Keratinocyte (primary cell): ENCODE data around the gene MAP2K5. TPM values are rescaled to one million over a fixed set of nuclear protein-coding genes. Genes with fewer than 3 reads are reported as not detected.

ENCODE experiments used
- DNase-seq: peaks from one replicate; pipeline ENCODE4 v3.0.0-alpha.2; 2011; ENCODE audit warnings: low read depth, missing footprints, low spot score
- FAIRE-seq: peaks from 2 replicates; lab custom pipeline; 2011; peaks lifted over from hg19 to GRCh38; lab: Jason Lieb, UNC
- H2AFZ ChIP-seq: 2 replicates; pipeline ENCODE4 v1.6.0; 2012; ENCODE audit warnings: low read length, control low read depth, inconsistent platforms; ENCODE audit not compliant: control insufficient read depth
- H3K27ac ChIP-seq: 2 replicates; pipeline ENCODE4 v1.5.1; 2011; ENCODE audit warnings: low read length; ENCODE audit not compliant: control insufficient read depth, insufficient read depth
- H3K27me3 ChIP-seq: 3 replicates; pipeline ENCODE4 v1.6.0; 2011; ENCODE audit warnings: low read length; ENCODE audit not compliant: control insufficient read depth, insufficient read depth; ENCODE audit errors: extremely low read depth
- H3K36me3 ChIP-seq, 2 experiments: 2 replicates in 1 of 2; 3 replicates in 1 of 2; pipeline ENCODE4 v1.5.1; 2011; ENCODE audit warnings: low read length in 2 of 2, mild to moderate bottlenecking in 1 of 2; ENCODE audit not compliant: control insufficient read depth in 2 of 2, insufficient read depth in 2 of 2; ENCODE audit errors: extremely low read depth in 1 of 2
- H3K4me1 ChIP-seq: 3 replicates; pipeline ENCODE4 v1.5.1; 2011; ENCODE audit warnings: low read length; ENCODE audit not compliant: control insufficient read depth, insufficient read depth; ENCODE audit errors: extremely low read depth
- H3K4me2 ChIP-seq: 3 replicates; pipeline ENCODE4 v1.6.0; 2011; ENCODE audit warnings: low read depth, low read length; ENCODE audit not compliant: control insufficient read depth, insufficient read depth; ENCODE audit errors: extremely low read depth
- H3K4me3 ChIP-seq, 3 experiments: fragments of 200-600 bp in 1 of 3; sonication (generic) in 1 of 3; 2 replicates in 2 of 3; 3 replicates in 1 of 3; pipeline ENCODE4 v1.5.1; 2011 to 2016; ENCODE audit warnings: low read length in 3 of 3, mild to moderate bottlenecking in 3 of 3, control low read depth in 2 of 3, inconsistent platforms in 1 of 3, low read depth in 1 of 3, mixed read lengths in 1 of 3, mixed run types in 1 of 3, moderate library complexity in 1 of 3; ENCODE audit not compliant: control insufficient read depth in 2 of 3, insufficient read depth in 2 of 3; ENCODE audit errors: extremely low read depth in 1 of 3
- H3K79me2 ChIP-seq: 2 replicates; pipeline ENCODE4 v1.6.0; 2012; ENCODE audit warnings: low read length; ENCODE audit not compliant: control insufficient read depth, insufficient read depth
- H3K9ac ChIP-seq: 3 replicates; pipeline ENCODE4 v1.6.0; 2011; ENCODE audit warnings: low read length; ENCODE audit not compliant: control insufficient read depth, insufficient read depth; ENCODE audit errors: extremely low read depth
- H3K9me1 ChIP-seq: 3 replicates; pipeline ENCODE4 v1.6.0; 2011; ENCODE audit warnings: low read length; ENCODE audit not compliant: control insufficient read depth, insufficient read depth; ENCODE audit errors: extremely low read depth
- H3K9me3 ChIP-seq: 2 replicates; pipeline ENCODE4 v1.5.1; 2012; ENCODE audit warnings: low read depth, low read length; ENCODE audit not compliant: control insufficient read depth
- H4K20me1 ChIP-seq: 3 replicates; pipeline ENCODE4 v1.6.0; 2011; ENCODE audit warnings: low read length; ENCODE audit not compliant: control insufficient read depth, insufficient read depth; ENCODE audit errors: extremely low read depth
- CTCF ChIP-seq, 3 experiments: IDR thresholded peaks in 1 of 3; conservative IDR thresholded peaks in 1 of 3; optimal IDR thresholded peaks in 1 of 3; 2 replicates in 2 of 3; 3 replicates in 1 of 3; pipeline versions ENCODE3 to v1.5.1; 2011; ENCODE audit warnings: low read length in 3 of 3, mild to moderate bottlenecking in 3 of 3, moderate library complexity in 2 of 3, control low read depth in 1 of 3, inconsistent platforms in 1 of 3; ENCODE audit not compliant: insufficient read depth in 2 of 3; ENCODE audit errors: extremely low read depth in 1 of 3
- EZH2 ChIP-seq: IDR thresholded peaks from one replicate; pipeline ENCODE4 v1.6.1; 2012; ENCODE audit warnings: inconsistent platforms, mild to moderate bottlenecking, low read length, moderate library complexity
- dilution Hi-C: fragments of 300-500 bp; cut with MboI; formaldehyde crosslinking; loops from one replicate; pipeline ENCODE4 v1.7.0; 2020; ENCODE audit warnings: low sequenced_read_pairs; ENCODE audit not compliant: extremely low pct_ligation_motif_present
- polyA plus RNA-seq, 5 experiments: library from polyadenylated mRNA; depleted of rRNA in 3 of 5; stranded (reverse) in 3 of 5; stranded (forward) in 1 of 5; unstranded in 1 of 5; fragments of >200 nt; gene quantifications; 1 replicate in 1 of 5; 2 replicates in 3 of 5; 3 replicates in 1 of 5; pipeline versions ENCODE4 v1.2.1 to v1.2.3, GENCODE V29; 2011 to 2012; ENCODE audit warnings: missing spikeins in 2 of 5, low read depth in 1 of 5, low replicate concordance in 1 of 5

MAP2K5 gene
- polyA plus RNA-seq, 1 donor (not counting 4 experiments of a cell fraction or from before 2014, with no cell fraction given) = 3.6 TPM

DNA sequence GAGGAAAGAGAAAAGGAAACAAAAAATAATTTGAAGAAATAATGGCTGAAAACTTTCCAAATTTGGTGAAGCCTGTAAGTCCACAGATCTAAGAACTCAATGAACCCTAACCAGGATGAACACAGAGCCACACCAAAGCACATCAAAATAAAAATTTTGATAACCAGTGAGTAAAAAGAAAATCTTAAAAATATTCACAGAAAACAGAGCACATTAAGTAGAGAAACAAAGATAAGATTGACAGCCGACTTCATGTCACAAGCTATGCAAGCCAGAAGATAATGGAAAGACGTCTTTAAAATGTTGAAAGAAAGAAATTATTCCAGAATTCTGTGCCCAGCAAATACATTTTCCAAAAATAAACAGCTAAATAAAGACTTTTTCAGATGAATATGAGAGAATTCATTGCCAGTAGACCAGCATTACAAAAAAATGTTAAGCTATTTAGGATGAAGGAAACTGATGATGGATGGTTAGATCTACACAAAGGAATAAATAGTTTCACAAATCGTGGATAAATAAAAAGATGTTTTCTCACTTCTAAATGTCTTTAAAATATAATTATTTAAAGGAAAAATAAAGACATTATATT lies 142.6 kb downstream of the MAP2K5 start:
- H3K79me2 ChIP-seq = no peaks in the 10 kb centered on the region
- H3K9me3 ChIP-seq = peaks cover 3% of the 10 kb centered on the region
- H3K9ac ChIP-seq = no peak overlapping the region
- H3K36me3 ChIP-seq = no peaks in the 10 kb centered on the region
- no peaks in the 10 kb centered on the region for H3K4me1 ChIP-seq
- no peak overlapping the region for H3K27ac ChIP-seq
- H2AFZ ChIP-seq = no peak overlapping the region
- DNase-seq (no peak), FAIRE-seq (no peak)
- no peaks in the 10 kb centered on the region for H4K20me1 ChIP-seq
- no peak overlapping the region for H3K4me3 ChIP-seq
- no peaks in the 10 kb centered on the region for H3K9me1 ChIP-seq
- TF ChIP-seq CTCF (optimal IDR thresholded peaks at IDR 0.05 in 1 of 3, IDR thresholded peaks at IDR 0.05 in 1 of 3, conservative IDR thresholded peaks at IDR 0.05 in 1 of 3; ENCODE audit: extremely low read depth in 1 of 3, insufficient read depth in 2 of 3, low read length in 3 of 3) (no peak), EZH2 (no peak)
- no peak overlapping the region for H3K4me2 ChIP-seq
- dilution Hi-C loops = no loop called here
- H3K27me3 ChIP-seq = no peaks in the 10 kb centered on the region

DNA sequence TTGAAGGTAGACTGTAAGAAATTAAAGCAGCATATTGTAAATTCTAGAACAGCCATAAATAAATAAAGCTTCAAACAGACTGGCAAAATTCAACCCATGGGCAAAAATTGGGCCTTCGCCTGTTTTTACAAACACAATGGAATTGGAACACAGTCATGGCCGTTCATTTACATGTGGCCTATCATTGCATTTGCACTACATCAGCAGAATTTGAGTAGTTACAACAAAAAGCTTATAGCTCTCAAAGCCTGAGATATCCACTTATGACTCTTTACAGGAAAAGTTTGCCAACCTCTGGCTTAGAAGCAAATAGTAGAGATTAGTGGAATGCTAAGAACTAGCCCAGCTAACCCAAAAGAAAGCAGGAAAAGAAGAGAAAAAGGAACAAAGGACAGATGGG lies 143.2 kb downstream of the MAP2K5 start:
- dilution Hi-C loops = no loop called here
- no peaks in the 10 kb centered on the region for H4K20me1 ChIP-seq
- FAIRE-seq = no peak

More for the DNA sequence above, 143.2 kb downstream of the MAP2K5 start:
- H3K79me2 ChIP-seq = no peaks in the 10 kb centered on the region
- no peak overlapping the region for H2AFZ ChIP-seq
- no peak overlapping the region for H3K4me3 ChIP-seq
- no peak overlapping the region for H3K27ac ChIP-seq
- H3K9me1 ChIP-seq = no peaks in the 10 kb centered on the region
- no peak overlapping the region for H3K9ac ChIP-seq
- no peak overlapping the region for H3K4me2 ChIP-seq
- no peak for TF ChIP-seq EZH2
- TF ChIP-seq CTCF (optimal IDR thresholded peaks at IDR 0.05 in 1 of 3, IDR thresholded peaks at IDR 0.05 in 1 of 3, conservative IDR thresholded peaks at IDR 0.05 in 1 of 3; ENCODE audit: extremely low read depth in 1 of 3, insufficient read depth in 2 of 3, low read length in 3 of 3) = no peak
- H3K36me3 ChIP-seq = no peaks in the 10 kb centered on the region
- no peaks in the 10 kb centered on the region for H3K4me1 ChIP-seq
- H3K27me3 ChIP-seq = no peaks in the 10 kb centered on the region
- no peak for DNase-seq
- H3K9me3 ChIP-seq = peaks cover 3% of the 10 kb centered on the region
